NCI-H2196 (cell line): ENCODE results near the gene SORCS1.
"Not testable (repeated sequence)": the region's sequence is repeated elsewhere in the genome, so short reads cannot be mapped to it uniquely, and the experiment has no call there.

Experiments used
- DNase-seq: peaks from one replicate; lab custom pipeline; 2025; ENCODE audit not compliant: unreplicated experiment; lab: John Stamatoyannopoulos, UW

Gene SORCS1

DNA sequence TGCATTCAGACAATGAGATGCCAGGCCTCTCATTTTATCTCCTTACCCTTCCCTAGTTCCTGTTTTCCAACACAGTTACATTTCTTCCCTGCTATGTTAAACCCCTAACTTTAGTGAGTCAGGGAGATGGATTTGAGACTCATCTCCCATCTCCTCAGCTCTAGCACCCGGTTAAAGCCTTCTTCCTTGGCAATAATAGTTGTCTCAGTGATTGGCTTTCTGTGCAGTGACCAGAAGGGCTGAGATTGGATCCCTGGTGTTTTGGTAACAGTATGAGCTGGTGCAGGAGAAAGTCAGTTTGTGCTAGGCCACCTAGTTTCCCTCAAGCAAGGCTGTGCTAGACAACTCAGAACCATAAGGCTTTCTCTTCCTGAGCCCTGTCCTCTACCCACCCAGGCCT, 212.5 kb downstream of the SORCS1 start:
- DNase-seq, result no peak

DNA sequence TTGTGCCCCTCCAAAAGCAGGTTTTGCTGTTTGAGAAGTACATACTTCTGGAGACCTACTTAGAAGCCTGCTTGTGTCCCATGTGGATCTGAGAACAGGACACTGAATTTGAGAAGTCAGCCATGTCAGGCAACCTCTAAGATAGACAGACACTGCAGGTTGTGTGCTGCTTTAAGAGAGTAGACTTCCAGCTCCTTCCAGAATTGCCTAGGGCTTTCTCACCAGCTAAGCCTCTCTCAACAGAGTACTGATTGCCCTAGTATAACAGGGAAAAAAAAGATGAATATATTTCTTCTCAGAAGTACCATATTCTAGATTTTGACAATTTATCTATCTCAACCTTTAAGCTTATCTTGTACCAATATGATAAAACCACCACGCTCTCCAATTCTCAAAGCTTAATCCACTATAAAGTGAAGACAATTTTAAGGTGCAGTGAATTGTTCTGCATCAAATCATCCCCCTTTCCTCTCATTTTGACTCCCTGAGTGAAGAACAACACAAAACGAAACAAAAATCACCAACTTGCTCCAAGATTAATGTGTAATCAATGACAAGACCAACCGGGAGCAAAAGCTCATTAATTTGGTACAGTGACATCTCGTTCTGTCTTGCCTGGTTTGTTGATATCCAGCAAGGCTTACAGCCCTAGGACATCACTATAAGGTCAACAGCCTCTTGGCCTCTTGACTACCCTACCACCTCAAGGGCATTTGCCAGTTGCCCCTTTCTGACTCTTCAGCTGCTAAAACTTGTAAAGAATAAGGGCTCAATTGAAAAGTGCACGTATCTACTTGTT, 214.6 kb downstream of the SORCS1 start:
- DNase-seq, result no peak

GRCh38 chr10:106947643-106948042, 216.9 kb downstream of the SORCS1 start:
- DNase-seq, result no peak

GRCh38 chr10:106942035-106942662, 222.4 kb downstream of the SORCS1 start:
- DNase-seq, result no peak

DNA sequence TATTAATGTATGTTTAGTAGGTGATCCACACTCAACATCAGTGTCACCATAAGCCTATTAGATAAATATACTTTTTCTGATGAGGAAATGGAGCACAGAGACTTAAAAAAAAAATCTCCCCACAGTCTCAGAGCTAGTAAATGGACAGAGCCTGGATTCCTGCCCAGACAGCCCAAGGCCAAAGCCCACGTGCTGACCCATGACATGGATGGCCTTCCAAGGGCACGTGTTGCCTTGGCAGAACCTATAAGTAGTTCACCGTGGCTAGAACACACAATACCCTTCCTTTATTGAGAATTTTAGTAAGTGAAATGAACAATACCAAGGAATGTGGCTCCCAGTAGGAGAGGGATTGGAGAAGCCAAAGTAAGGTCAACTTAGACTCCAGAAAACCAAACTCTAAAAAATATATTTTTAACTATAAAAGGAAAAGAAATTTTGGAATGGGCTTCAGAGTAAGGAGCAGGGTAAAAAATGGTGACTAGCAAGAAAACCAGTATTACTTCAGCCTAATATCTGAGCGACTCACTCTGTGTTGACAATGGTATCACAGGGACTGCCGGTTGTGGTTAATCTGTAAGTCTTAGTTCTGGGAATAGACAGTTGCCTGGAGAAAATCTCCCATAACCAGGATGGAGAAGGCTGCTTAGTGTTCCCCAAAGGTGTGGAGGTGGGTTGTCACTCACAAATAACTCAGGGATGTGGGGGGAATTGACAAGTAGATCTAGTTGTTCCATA, 223.0 kb downstream of the SORCS1 start:
- no peak for DNase-seq

- no peak for DNase-seq
These were observed 226.0 kb downstream of the SORCS1 start for GRCh38 chr10:106938513-106938912.

GRCh38 chr10:106935978-106936451, 228.5 kb downstream of the SORCS1 start:
- no peak for DNase-seq

DNA sequence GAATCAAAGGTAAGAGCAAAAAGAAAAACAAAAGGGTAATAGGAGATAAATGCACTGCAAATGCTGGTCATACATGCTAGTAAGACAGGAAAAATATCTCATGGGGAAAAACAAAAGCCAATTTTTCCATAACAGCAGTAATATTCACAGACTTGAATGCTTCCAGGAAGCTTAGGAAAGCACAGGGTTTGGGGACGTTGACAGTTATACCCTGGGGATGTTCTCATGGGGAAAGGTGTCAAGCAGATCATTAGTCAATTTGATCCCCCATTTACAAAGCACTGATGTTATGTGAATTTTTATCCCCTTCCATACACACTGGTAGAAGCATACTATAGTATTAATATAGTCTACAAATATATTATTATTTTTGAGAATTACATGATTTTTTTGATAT, 232.7 kb downstream of the SORCS1 start:
- no peak for DNase-seq

GRCh38 chr10:106931159-106931852, 233.2 kb downstream of the SORCS1 start:
- DNase-seq, result no peak

- no peak for DNase-seq
These were observed 233.8 kb downstream of the SORCS1 start for GRCh38 chr10:106930751-106931150.

- no peak for DNase-seq
These were observed 235.1 kb downstream of the SORCS1 start for GRCh38 chr10:106929291-106929895.

DNA sequence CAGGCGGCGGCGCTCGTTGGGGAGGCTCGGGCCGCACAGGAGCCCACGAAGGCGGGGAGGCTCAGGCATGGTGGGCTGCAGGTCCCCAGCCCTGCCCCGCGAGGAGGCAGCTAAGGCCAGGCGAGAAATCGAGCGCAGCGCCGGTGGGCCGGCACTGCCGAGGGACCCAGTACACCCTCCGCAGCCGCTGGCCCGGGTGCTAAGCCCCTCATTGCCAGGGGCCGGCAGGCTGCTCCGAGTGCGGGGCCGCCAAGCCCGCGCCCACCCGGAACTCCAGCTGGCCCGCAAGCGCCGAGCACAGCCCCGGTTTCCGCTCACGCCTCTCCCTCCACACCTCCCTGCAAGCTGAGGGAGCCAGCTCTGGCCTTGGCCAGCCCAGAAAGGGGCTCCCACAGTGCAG, 236.4 kb downstream of the SORCS1 start:
- not testable (repeated sequence) for DNase-seq

GRCh38 chr10:106925191-106925590, 239.3 kb downstream of the SORCS1 start:
- DNase-seq, result no peak

DNA sequence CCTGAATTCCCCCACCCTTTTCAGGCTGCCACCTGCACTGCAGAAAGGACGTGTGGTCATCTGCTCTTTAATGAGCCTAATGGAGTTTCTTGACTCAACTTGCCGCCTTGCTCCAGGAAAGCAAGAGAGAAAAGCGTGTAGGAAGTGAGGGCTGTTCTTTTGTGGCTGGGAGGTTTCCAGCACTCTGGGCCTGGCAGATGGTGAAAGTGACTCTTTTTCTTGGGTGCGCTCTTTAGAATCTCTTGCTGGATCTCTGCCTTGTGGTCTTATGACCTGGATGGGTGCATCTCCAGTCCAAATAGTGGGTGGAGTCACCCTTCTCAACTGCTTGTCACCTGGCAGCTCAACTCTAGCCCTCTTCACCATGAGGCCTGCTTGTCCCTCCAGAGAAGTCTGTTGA, 244.0 kb downstream of the SORCS1 start:
- DNase-seq, result no peak

GRCh38 chr10:106919871-106920282, 244.6 kb downstream of the SORCS1 start:
- DNase-seq, result no peak

DNA sequence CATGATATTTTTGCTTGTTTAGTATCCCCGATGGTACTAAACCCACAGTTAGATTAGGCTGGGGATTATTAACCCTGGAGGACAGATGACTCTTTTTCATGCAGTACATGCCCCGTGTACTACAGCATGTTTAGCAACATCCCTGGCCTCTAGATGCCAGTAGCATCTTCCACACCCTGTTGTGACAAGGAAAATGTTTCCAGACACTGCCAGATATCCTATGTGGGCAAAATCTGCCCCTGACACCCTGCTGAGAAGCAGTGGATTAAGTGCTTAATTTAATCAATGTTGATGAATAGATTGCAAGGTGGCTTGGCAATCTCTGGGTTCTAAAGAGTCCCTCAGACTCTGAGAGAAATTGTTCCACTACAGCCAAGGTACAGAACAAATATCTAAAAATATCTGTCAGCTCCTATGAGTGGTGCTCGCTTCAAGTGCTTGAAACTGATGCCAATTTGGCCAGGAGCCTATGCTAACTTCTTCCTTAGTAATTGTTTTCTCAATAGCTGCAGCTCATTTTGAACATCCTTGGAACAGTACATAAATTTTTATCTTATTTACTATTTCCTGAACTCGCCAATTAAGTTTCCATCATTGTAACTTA, 247.0 kb downstream of the SORCS1 start:
- DNase-seq, result no peak

DNA sequence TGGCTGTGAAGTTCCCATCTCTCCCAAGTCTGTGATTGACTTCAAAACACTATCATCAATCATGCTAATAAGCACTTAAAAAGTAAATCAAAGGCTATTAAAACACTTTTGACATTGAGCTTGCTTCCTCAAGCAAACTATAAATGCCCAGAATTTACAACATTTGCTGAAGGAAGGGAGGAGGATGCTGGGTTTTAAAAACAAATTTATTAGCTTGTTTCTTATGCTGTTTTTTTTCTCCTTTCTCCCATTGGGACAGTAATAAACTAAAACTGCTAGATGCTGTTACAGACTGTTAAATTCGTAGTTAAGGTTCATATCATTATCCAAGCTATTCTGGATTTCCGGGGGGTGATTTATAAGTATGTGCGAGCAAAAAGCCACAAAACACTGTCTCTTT, 250.5 kb downstream of the SORCS1 start:
- DNase-seq, result no peak

GRCh38 chr10:106913348-106913747, 251.2 kb downstream of the SORCS1 start:
- no peak for DNase-seq

- no peak for DNase-seq
These were observed 253.4 kb downstream of the SORCS1 start for GRCh38 chr10:106911096-106911495.

DNA sequence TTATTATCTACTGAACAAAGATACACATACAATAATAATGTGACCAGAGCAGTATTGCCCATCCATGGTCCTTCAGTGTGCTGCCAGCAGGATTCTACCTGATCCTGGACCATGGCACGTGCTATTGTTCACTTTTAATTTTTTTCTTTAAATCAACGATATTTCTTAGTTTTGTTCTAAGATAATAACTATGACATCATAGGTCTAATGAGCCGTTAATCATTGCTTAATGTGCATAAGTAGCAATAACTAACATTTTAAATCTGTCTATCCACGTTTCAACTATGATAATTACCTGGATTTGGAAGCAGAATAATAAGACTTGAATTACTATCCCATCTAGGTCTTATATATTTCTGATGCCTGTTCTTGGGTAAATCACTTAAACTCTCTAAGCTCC, 253.8 kb downstream of the SORCS1 start:
- no peak for DNase-seq
